Astrocyte (in vitro differentiated cells and primary cell): ENCODE results near the gene FARS2. TPM values are rescaled to one million over a fixed set of nuclear protein-coding genes. Genes with fewer than 3 reads are reported as not detected.

Source experiments
- DNase-seq: peaks from one replicate; pipeline ENCODE4 v3.0.0-alpha.2; 2010; ENCODE audit warnings: low read depth
- FAIRE-seq: peaks from 2 replicates; lab custom pipeline; 2011; peaks lifted over from hg19 to GRCh38; lab: Jason Lieb, UNC
- H2AFZ ChIP-seq: 2 replicates; pipeline ENCODE4 v1.6.0; 2012; ENCODE audit warnings: low read depth, low read length, inconsistent platforms
- H3K27ac ChIP-seq: 2 replicates; pipeline ENCODE4 v1.5.1; 2011; ENCODE audit warnings: low read depth, low read length, inconsistent platforms
- H3K27me3 ChIP-seq: 2 replicates; pipeline ENCODE4 v1.6.0; 2011; ENCODE audit warnings: low read length, inconsistent platforms; ENCODE audit not compliant: insufficient read depth
- H3K36me3 ChIP-seq: 2 replicates; pipeline ENCODE4 v1.5.1; 2011; ENCODE audit warnings: low read length, inconsistent platforms; ENCODE audit not compliant: insufficient read depth
- H3K4me1 ChIP-seq: 2 replicates; pipeline ENCODE4 v1.5.1; 2011; ENCODE audit warnings: low read length, inconsistent platforms; ENCODE audit not compliant: insufficient read depth
- H3K4me2 ChIP-seq: 2 replicates; pipeline ENCODE4 v1.6.0; 2012; ENCODE audit warnings: low read length, inconsistent platforms
- H3K4me3 ChIP-seq: 2 replicates; pipeline ENCODE4 v1.5.1; 2011; ENCODE audit warnings: low read depth, mild to moderate bottlenecking, low read length, inconsistent platforms; ENCODE audit not compliant: insufficient read depth
- H3K79me2 ChIP-seq: 2 replicates; pipeline ENCODE4 v1.6.0; 2012; ENCODE audit warnings: mild to moderate bottlenecking, low read length, inconsistent platforms; ENCODE audit not compliant: insufficient read depth
- H3K9ac ChIP-seq: 2 replicates; pipeline ENCODE4 v1.6.0; 2012; ENCODE audit warnings: mild to moderate bottlenecking, low read length, inconsistent platforms
- H3K9me3 ChIP-seq: 2 replicates; pipeline ENCODE4 v1.5.1; 2012; ENCODE audit warnings: low read depth, mild to moderate bottlenecking, low read length, inconsistent platforms; ENCODE audit not compliant: insufficient read depth
- H4K20me1 ChIP-seq: 2 replicates; pipeline ENCODE4 v1.6.0; 2012; ENCODE audit warnings: low read length, inconsistent platforms; ENCODE audit not compliant: insufficient read depth
- H3K27ac Mint-ChIP-seq: one replicate; pipeline ENCODE4 v1.8.0; 2021; ENCODE audit warnings: mild to moderate bottlenecking, mixed read lengths; ENCODE audit not compliant: unreplicated experiment
- H3K27me3 Mint-ChIP-seq: one replicate; pipeline ENCODE4 v1.8.0; 2021; ENCODE audit warnings: low read depth, mixed read lengths; ENCODE audit not compliant: unreplicated experiment
- H3K36me3 Mint-ChIP-seq: one replicate; pipeline ENCODE4 v1.8.0; 2021; ENCODE audit warnings: low read depth, mixed read lengths; ENCODE audit not compliant: unreplicated experiment
- H3K4me1 Mint-ChIP-seq: one replicate; pipeline ENCODE4 v1.8.0; 2021; ENCODE audit warnings: low read depth, mixed read lengths; ENCODE audit not compliant: unreplicated experiment
- H3K4me3 Mint-ChIP-seq: one replicate; pipeline ENCODE4 v1.8.0; 2021; ENCODE audit warnings: mild to moderate bottlenecking, moderate library complexity, mixed read lengths; ENCODE audit not compliant: unreplicated experiment
- H3K9me3 Mint-ChIP-seq: one replicate; pipeline ENCODE4 v1.8.0; 2021; ENCODE audit warnings: mild to moderate bottlenecking, mixed read lengths; ENCODE audit not compliant: unreplicated experiment
- CTCF ChIP-seq: IDR thresholded peaks from 2 replicates; pipeline ENCODE4 v1.5.1; 2011; ENCODE audit warnings: low read depth, mild to moderate bottlenecking, inconsistent platforms, low read length, moderate library complexity; ENCODE audit not compliant: insufficient read depth
- EZH2 ChIP-seq: IDR thresholded peaks from 2 replicates; pipeline ENCODE4 v1.6.1; 2012; ENCODE audit warnings: mild to moderate bottlenecking, low read length, inconsistent platforms; ENCODE audit not compliant: insufficient read depth
- total RNA-seq: library from RNA; stranded (reverse); gene quantifications from 2 replicates; pipeline ENCODE4 v1.2.1, GENCODE V29; 2021

FARS2 gene
- total RNA-seq, 1 donor from 2014 or later = 13.3 TPM

- peaks cover 4% of the 10 kb centered on the region for H3K9me3 Mint-ChIP-seq
- no peaks in the 10 kb centered on the region for H3K36me3 ChIP-seq
Measured at GRCh38 chr6:5270093-5270680, 8.9 kb downstream of the FARS2 start.

GRCh38 chr6:5271926-5272325 is 10.6 kb downstream of the FARS2 start:
- no peak overlapping the region for H3K9ac ChIP-seq
- no peak for DNase-seq
- no peak overlapping the region for H3K4me3 ChIP-seq
- H3K9me3 Mint-ChIP-seq = peaks cover 4% of the 10 kb centered on the region
- FAIRE-seq = no peak
- no peak overlapping the region for H3K4me2 ChIP-seq
- H3K27ac Mint-ChIP-seq = no peak overlapping the region
- H3K4me3 Mint-ChIP-seq = no peak overlapping the region
- no peak for TF ChIP-seq CTCF
- TF ChIP-seq EZH2 = no peak
- peaks cover 2% of the 10 kb centered on the region for H3K4me1 Mint-ChIP-seq
- no peaks in the 10 kb centered on the region for H3K27me3 ChIP-seq
- H2AFZ ChIP-seq = no peak overlapping the region
- H3K36me3 ChIP-seq = no peaks in the 10 kb centered on the region
- H4K20me1 ChIP-seq = peaks cover 23% of the 10 kb centered on the region
- H3K9me3 ChIP-seq = no peaks in the 10 kb centered on the region
- H3K27ac ChIP-seq = no peak overlapping the region
- no peaks in the 10 kb centered on the region for H3K27me3 Mint-ChIP-seq
- no peaks in the 10 kb centered on the region for H3K4me1 ChIP-seq
- peaks cover 13% of the 10 kb centered on the region for H3K79me2 ChIP-seq
- peaks cover 3% of the 10 kb centered on the region for H3K36me3 Mint-ChIP-seq

More at GRCh38 chr6:5270093-5270680, 8.9 kb downstream of the FARS2 start:
- TF ChIP-seq EZH2 = no peak
- no peak for TF ChIP-seq CTCF
- no peak for FAIRE-seq
- no peak overlapping the region for H2AFZ ChIP-seq
- no peak overlapping the region for H3K9ac ChIP-seq
- no peak overlapping the region for H3K27ac ChIP-seq
- no peaks in the 10 kb centered on the region for H3K27me3 ChIP-seq
- Mint-ChIP-seq H3K27ac (no peak overlapping the region), H3K4me3 (no peak overlapping the region), H3K27me3 (no peaks in the 10 kb centered on the region), H3K36me3 (peaks cover 5% of the 10 kb centered on the region), H3K4me1 (peaks cover 2% of the 10 kb centered on the region)
- H3K79me2 ChIP-seq = peaks cover 29% of the 10 kb centered on the region
- H4K20me1 ChIP-seq = peaks cover 18% of the 10 kb centered on the region
- H3K4me1 ChIP-seq = no peaks in the 10 kb centered on the region
- no peak overlapping the region for H3K4me2 ChIP-seq
- DNase-seq = no peak
- H3K4me3 ChIP-seq = no peak overlapping the region
- H3K9me3 ChIP-seq = no peaks in the 10 kb centered on the region

GRCh38 chr6:5274231-5274630 is 12.9 kb downstream of the FARS2 start:
- H3K9me3 ChIP-seq = no peaks in the 10 kb centered on the region
- Mint-ChIP-seq H3K27me3 (no peaks in the 10 kb centered on the region), H3K4me1 (peaks cover 2% of the 10 kb centered on the region), H3K9me3 (no peaks in the 10 kb centered on the region), H3K4me3 (no peak overlapping the region), H3K36me3 (no peaks in the 10 kb centered on the region), H3K27ac (no peak overlapping the region)
- FAIRE-seq (no peak), DNase-seq (no peak)
- no peak overlapping the region for H3K9ac ChIP-seq
- H3K27me3 ChIP-seq = no peaks in the 10 kb centered on the region
- TF ChIP-seq EZH2 = no peak
- no peak for TF ChIP-seq CTCF
- no peak overlapping the region for H3K27ac ChIP-seq
- no peak overlapping the region for H3K4me2 ChIP-seq
- no peaks in the 10 kb centered on the region for H3K4me1 ChIP-seq
- H3K4me3 ChIP-seq = no peak overlapping the region
- peaks cover 23% of the 10 kb centered on the region for H4K20me1 ChIP-seq
- H3K79me2 ChIP-seq = peaks cover 13% of the 10 kb centered on the region
- H3K36me3 ChIP-seq = no peaks in the 10 kb centered on the region
- no peak overlapping the region for H2AFZ ChIP-seq
